ENCODE measurements around the gene AFAP1L2.
"Not testable (repeated sequence)": the region's sequence is repeated elsewhere in the genome, so short reads cannot be mapped to it uniquely, and the experiment has no call there.

The AFAP1L2 gene

DNA sequence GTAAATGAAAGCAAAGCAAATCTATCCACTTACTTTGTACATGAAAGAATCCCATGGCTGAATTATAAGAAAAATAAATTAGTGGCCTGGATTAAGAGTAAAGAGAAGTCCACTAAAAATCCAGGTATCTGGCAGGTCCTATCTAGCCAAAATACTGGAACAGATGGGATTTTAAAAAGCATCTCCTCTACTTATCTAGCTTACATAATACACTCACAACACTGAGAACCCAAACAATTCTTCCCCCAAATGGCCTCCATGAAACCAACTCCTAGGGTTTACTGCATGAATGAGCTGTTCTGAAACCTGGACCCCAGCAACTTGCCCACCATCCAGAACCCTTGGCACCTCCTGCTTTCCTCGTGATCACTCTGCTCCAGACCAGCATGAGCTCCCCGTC lies 61.3 kb downstream of the AFAP1L2 start:
- DNase-seq = no peak
- Histone ChIP-seq H3K4me1 (ENCODE audit: control insufficient read depth, insufficient read depth, low read length, poor library complexity, severe bottlenecking) (no peaks in the 10 kb centered on the region), H3K4me3 (ENCODE audit: insufficient read depth, low read depth, low read length, poor library complexity, severe bottlenecking) (no peak overlapping the region), H3K36me3 (ENCODE audit: control insufficient read depth, insufficient read depth, low read length) (no peaks in the 10 kb centered on the region), H3K27ac (ENCODE audit: insufficient read depth, low read length, poor library complexity, severe bottlenecking) (no peak overlapping the region), H3K9me3 (ENCODE audit: control insufficient read depth, low read length) (no peaks in the 10 kb centered on the region), H3K27me3 (replicated peaks; ENCODE audit: control insufficient read depth, insufficient read depth, low read length, poor library complexity, severe bottlenecking) (no peaks in the 10 kb centered on the region)

DNA sequence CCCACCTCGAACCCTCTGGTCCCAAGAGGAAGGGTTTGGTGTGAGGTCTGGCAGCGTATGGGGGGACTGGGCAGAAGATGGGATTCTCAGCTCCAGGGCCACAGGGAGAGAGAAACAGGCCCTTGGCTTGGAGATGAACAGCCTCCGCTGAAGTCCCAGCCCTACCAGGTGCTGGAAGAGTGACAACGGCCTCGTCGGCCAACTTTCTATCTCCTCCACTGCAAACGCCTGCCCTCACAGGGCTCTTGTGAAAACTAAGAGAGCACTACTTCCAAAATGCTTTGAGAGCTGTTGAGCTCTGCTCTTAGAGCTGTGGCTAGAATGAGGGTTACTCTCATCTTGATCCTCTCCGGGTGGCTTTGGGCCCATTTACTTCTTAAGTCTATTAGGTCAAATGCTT lies 63.5 kb downstream of the AFAP1L2 start:
- Histone ChIP-seq H3K27me3 (replicated peaks; ENCODE audit: control insufficient read depth, insufficient read depth, low read length, poor library complexity, severe bottlenecking) (no peaks in the 10 kb centered on the region), H3K9me3 (ENCODE audit: control insufficient read depth, low read length) (no peaks in the 10 kb centered on the region), H3K27ac (ENCODE audit: insufficient read depth, low read length, poor library complexity, severe bottlenecking) (no peak overlapping the region), H3K4me3 (ENCODE audit: insufficient read depth, low read depth, low read length, poor library complexity, severe bottlenecking) (no peak overlapping the region), H3K4me1 (ENCODE audit: control insufficient read depth, insufficient read depth, low read length, poor library complexity, severe bottlenecking) (no peaks in the 10 kb centered on the region), H3K36me3 (ENCODE audit: control insufficient read depth, insufficient read depth, low read length) (no peaks in the 10 kb centered on the region)
- DNase-seq = no peak

DNA sequence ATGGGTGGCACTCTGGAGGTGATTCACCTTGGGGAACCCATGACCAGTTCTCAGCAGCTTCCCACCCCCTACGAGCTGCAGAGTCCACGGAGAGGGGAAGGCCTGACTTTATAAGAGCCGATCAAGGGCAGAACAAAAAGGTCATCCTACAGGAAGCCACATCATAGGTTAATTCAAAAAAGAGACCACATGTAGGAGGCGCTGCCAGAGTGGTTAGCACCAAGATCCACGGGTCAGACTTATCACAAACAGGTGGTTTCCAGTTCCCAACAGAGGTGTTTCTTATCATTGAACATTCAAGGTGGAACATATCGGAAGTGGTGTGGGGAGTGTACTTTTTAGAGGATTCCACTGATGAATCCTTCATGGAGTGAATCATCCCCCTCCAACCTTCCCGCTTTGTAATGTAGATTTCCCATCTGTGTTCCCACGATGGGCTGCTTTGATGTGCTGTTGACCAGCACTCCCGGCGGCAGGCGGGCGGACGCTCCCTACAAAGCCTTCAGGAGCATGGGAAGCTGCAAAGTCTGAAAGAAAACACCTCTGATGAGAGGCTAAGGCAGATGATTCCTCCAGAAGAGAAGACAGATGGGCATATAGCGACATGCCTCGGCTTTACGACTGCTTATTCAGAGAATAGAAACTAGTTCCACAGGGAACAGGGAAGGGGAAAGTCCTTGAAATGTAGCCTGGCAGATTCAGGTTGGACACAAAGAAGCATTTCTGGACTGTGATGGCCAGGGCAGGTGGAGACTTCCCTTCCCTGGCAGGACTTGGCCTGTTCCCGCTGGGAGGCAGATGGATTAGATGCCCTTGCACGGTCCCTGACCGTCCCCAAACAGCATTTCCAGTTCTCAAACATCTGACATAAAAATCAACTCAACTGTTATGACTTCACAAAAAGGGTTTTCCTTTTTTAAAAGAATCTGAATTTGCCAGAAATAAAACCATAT lies 66.5 kb downstream of the AFAP1L2 start:
- Histone ChIP-seq H3K27ac (ENCODE audit: insufficient read depth, low read length, poor library complexity, severe bottlenecking) (no peak overlapping the region), H3K27me3 (replicated peaks; ENCODE audit: control insufficient read depth, insufficient read depth, low read length, poor library complexity, severe bottlenecking) (no peaks in the 10 kb centered on the region), H3K4me3 (ENCODE audit: insufficient read depth, low read depth, low read length, poor library complexity, severe bottlenecking) (no peak overlapping the region), H3K4me1 (ENCODE audit: control insufficient read depth, insufficient read depth, low read length, poor library complexity, severe bottlenecking) (no peaks in the 10 kb centered on the region), H3K36me3 (ENCODE audit: control insufficient read depth, insufficient read depth, low read length) (no peaks in the 10 kb centered on the region), H3K9me3 (ENCODE audit: control insufficient read depth, low read length) (no peaks in the 10 kb centered on the region)
- no peak for DNase-seq

DNA sequence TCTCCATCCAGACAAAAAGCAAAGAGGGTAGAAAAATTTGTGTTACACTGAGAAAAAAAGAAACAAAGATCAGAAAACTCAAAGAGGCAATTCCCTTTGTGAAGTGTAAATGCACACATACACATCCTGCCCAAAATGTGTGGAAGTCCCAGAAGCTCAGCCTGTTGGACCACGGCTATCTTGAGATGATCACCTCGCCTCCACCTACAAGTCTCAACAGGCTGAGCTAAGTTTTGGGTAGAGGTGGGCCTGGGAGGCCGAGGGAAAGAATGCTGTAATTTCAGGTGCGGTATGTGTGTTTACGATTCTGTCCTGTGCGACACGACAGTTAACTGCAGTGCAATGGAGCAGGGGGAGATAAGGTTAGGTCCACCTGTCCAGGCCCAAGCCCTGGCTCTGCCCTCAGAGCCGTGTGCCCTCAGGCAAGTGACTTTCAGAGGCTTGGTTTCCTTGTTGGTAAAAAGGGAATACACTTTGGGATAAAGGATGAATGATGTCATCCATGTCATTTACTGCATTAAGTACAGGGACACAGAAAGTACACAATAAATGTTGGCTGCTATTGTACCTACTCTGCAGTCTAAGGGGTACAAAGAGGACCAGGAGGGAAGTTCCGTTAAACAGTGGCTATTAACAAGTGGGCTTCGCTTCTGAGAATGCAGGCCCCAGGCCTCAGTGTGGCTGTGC lies 67.3 kb downstream of the AFAP1L2 start:
- Histone ChIP-seq H3K36me3 (ENCODE audit: control insufficient read depth, insufficient read depth, low read length) (no peaks in the 10 kb centered on the region), H3K9me3 (ENCODE audit: control insufficient read depth, low read length) (no peaks in the 10 kb centered on the region), H3K27me3 (replicated peaks; ENCODE audit: control insufficient read depth, insufficient read depth, low read length, poor library complexity, severe bottlenecking) (no peaks in the 10 kb centered on the region), H3K4me1 (ENCODE audit: control insufficient read depth, insufficient read depth, low read length, poor library complexity, severe bottlenecking) (no peaks in the 10 kb centered on the region), H3K27ac (ENCODE audit: insufficient read depth, low read length, poor library complexity, severe bottlenecking) (no peak overlapping the region), H3K4me3 (ENCODE audit: insufficient read depth, low read depth, low read length, poor library complexity, severe bottlenecking) (no peak overlapping the region)
- no peak for DNase-seq

DNA sequence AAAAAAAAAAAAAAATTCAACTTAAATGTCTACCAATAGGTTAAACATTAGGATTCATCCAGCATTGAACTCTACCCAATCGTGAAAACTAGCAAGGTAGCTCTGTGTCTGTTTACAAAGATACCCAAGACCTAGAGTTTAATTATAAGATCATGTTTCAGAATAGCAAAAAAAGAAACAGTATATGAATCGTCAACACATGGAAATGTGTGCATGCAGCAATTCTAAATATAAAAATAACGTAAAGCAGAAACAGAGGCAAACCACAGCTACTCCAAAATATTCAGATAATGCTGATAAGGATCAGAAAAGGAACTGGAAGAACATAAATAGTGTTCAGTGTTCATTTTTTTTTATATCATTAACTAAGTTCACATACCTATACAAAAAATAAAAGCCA lies 68.7 kb downstream of the AFAP1L2 start:
- Histone ChIP-seq H3K4me3 (ENCODE audit: insufficient read depth, low read depth, low read length, poor library complexity, severe bottlenecking) (no peak overlapping the region), H3K36me3 (ENCODE audit: control insufficient read depth, insufficient read depth, low read length) (no peaks in the 10 kb centered on the region), H3K27me3 (replicated peaks; ENCODE audit: control insufficient read depth, insufficient read depth, low read length, poor library complexity, severe bottlenecking) (no peaks in the 10 kb centered on the region), H3K9me3 (ENCODE audit: control insufficient read depth, low read length) (no peaks in the 10 kb centered on the region), H3K27ac (ENCODE audit: insufficient read depth, low read length, poor library complexity, severe bottlenecking) (no peak overlapping the region), H3K4me1 (ENCODE audit: control insufficient read depth, insufficient read depth, low read length, poor library complexity, severe bottlenecking) (no peaks in the 10 kb centered on the region)
- DNase-seq = no peak

DNA sequence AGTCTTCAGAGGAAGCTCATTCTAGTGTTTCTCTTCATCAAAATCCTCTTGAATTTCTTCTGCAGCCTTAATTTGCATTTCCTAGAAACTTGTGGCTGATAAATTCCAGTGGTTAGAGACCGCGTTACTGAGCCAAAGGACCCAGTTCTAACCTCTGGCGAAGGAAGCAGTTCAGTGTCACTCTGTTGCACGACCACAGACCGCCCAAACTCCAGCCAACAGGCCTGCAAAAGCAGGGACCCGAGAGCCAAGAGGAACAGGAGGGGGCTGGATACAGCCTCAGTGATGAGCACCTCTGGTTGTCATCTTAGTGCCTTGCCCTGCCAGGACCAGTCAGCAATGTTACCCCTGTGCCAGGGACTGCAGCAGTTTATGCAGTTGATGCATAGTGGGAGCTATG lies 70.0 kb downstream of the AFAP1L2 start:
- Histone ChIP-seq H3K4me1 (ENCODE audit: control insufficient read depth, insufficient read depth, low read length, poor library complexity, severe bottlenecking) (no peaks in the 10 kb centered on the region), H3K4me3 (ENCODE audit: insufficient read depth, low read depth, low read length, poor library complexity, severe bottlenecking) (no peak overlapping the region), H3K36me3 (ENCODE audit: control insufficient read depth, insufficient read depth, low read length) (no peaks in the 10 kb centered on the region), H3K9me3 (ENCODE audit: control insufficient read depth, low read length) (no peaks in the 10 kb centered on the region), H3K27ac (ENCODE audit: insufficient read depth, low read length, poor library complexity, severe bottlenecking) (no peak overlapping the region), H3K27me3 (replicated peaks; ENCODE audit: control insufficient read depth, insufficient read depth, low read length, poor library complexity, severe bottlenecking) (no peaks in the 10 kb centered on the region)
- no peak for DNase-seq

DNA sequence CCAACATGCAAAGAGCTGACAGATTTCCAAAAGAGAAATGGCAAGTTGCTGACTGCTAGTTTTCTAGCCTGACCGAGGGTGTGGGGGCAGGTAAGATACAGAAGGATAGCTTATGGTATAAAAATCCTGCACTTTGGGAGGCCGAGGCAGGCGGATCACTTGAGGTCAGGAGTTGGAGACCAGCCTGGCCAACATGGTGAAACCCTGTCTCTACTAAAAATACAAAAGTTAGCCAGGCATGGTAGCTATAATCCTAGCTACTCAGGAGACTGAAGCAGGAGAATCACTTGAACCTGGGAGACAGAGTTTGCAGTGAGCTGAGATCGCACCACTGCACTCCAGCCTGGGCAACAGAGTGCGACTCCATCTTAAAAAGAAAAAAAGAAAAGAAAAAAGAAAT lies 70.9 kb downstream of the AFAP1L2 start:
- not testable (repeated sequence) for H3K4me1 ChIP-seq (ENCODE audit: control insufficient read depth, insufficient read depth, low read length, poor library complexity, severe bottlenecking); H3K27ac ChIP-seq (ENCODE audit: insufficient read depth, low read length, poor library complexity, severe bottlenecking); H3K36me3 ChIP-seq (ENCODE audit: control insufficient read depth, insufficient read depth, low read length); H3K9me3 ChIP-seq (ENCODE audit: control insufficient read depth, low read length); DNase-seq; H3K4me3 ChIP-seq (ENCODE audit: insufficient read depth, low read depth, low read length, poor library complexity, severe bottlenecking); H3K27me3 ChIP-seq (replicated peaks; ENCODE audit: control insufficient read depth, insufficient read depth, low read length, poor library complexity, severe bottlenecking)

DNA sequence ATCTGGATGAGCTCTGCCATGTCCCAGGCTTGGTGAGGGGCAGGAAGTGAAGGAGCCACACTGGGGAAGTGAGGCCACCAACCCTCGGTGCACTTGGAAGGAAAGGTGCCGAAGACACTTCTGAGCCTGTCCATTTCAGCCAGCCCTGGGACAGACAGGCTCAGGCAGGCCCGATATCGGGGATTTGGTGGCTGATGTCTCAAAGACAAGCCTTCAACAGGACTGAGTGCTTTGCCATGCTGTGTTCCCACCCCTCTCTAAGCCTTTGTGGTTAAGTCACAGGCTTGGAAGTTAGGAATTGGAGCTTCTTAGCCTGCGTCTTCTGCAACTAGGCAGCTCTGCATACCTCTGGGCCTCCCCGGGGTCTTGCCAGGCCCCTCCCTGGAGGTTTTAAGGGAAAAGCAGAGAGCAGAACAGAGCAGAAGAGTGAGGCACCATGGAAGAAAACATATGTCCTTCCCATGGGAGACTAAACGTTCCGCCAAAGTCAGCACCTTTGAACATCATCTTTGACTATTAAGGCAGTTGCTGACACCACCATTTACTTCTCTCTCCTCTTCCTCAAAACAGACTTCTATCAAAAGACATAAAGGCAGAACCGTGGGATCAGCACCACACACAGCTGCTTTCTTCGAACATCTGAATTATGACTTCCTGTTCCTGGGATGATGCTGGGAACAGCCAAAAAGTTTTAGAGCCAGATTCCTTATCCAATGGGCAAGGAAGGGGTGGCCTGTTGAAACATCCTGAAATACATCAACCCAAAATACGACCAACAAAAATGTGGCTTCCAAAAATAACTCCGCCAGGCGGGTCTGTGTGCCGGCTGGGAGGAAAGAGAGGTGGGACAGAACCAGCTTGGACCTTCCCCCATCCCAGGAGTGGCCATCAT lies 71.8 kb downstream of the AFAP1L2 start:
- DNase-seq = no peak
- H3K4me1 ChIP-seq (ENCODE audit: control insufficient read depth, insufficient read depth, low read length, poor library complexity, severe bottlenecking) = no peaks in the 10 kb centered on the region
- no peak overlapping the region for H3K27ac ChIP-seq (ENCODE audit: insufficient read depth, low read length, poor library complexity, severe bottlenecking)
- no peaks in the 10 kb centered on the region for H3K36me3 ChIP-seq (ENCODE audit: control insufficient read depth, insufficient read depth, low read length)
- H3K4me3 ChIP-seq (ENCODE audit: insufficient read depth, low read depth, low read length, poor library complexity, severe bottlenecking) = no peak overlapping the region
- no peaks in the 10 kb centered on the region for H3K27me3 ChIP-seq (replicated peaks; ENCODE audit: control insufficient read depth, insufficient read depth, low read length, poor library complexity, severe bottlenecking)
- H3K9me3 ChIP-seq (ENCODE audit: control insufficient read depth, low read length) = no peaks in the 10 kb centered on the region

DNA sequence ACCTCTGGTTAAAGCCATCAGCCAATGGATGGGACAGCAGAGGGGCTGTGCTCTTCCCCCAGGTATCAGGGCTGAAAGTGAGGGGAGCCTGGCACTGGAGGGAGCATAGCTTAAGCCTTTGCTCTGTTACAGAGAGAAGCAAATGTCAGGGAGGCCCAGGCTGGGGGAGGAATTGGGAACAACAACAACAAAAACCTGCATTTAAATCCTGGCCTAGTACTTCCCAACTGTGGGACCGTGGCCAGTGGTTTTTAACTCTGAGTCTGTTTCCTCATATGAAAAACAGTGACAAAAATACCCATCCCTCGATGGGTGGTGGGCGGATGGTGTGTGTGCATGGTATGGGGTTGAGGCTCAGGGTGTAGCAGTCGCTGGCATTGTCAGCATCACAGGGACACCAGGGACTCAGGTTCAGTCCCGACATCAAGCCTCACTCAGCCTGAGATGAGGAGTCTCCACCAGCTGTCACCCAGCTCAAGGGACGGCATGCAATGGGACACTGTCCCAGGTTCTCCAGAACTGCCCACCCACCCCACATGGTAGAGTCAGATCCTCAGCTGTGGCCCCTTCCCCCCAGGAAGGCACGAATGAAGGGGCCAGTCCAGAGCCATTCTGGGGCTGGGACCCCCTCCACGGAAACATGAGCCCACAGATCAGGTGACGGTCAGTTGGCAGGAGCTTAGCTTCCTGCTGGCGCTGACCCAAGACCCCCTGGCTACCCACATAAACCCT lies 74.5 kb downstream of the AFAP1L2 start:
- H3K27ac ChIP-seq (ENCODE audit: insufficient read depth, low read length, poor library complexity, severe bottlenecking) = no peak overlapping the region
- H3K4me3 ChIP-seq (ENCODE audit: insufficient read depth, low read depth, low read length, poor library complexity, severe bottlenecking) = no peak overlapping the region
- no peak for DNase-seq
- no peaks in the 10 kb centered on the region for H3K4me1 ChIP-seq (ENCODE audit: control insufficient read depth, insufficient read depth, low read length, poor library complexity, severe bottlenecking)
- H3K27me3 ChIP-seq (replicated peaks; ENCODE audit: control insufficient read depth, insufficient read depth, low read length, poor library complexity, severe bottlenecking) = no peaks in the 10 kb centered on the region
- no peaks in the 10 kb centered on the region for H3K36me3 ChIP-seq (ENCODE audit: control insufficient read depth, insufficient read depth, low read length)
- H3K9me3 ChIP-seq (ENCODE audit: control insufficient read depth, low read length) = no peaks in the 10 kb centered on the region
